B cell (primary cell): ENCODE measurements around the gene SOCS3. TPM values are rescaled to one million over a fixed set of nuclear protein-coding genes. Genes with fewer than 3 reads are reported as not detected.
A peak's percentile ranks its signal among the peaks of the same experiment; 100 is the strongest.
"Not testable (repeated sequence)": the region's sequence is repeated elsewhere in the genome, so short reads cannot be mapped to it uniquely, and the experiment has no call there.

Experiments used
- ATAC-seq: fragments of 200-7000 bp; cut with Tn5 transposase; one replicate; pipeline ENCODE4 v1.10.0; 2021; ENCODE audit warnings: low read depth, mild to moderate bottlenecking, moderate number of reproducible peaks, moderate library complexity
- CTCF ChIA-PET: fragments of 350-600 bp; sonication (Branson Sonifier 250); formaldehyde crosslinking; loops from one replicate; lab custom pipeline; 2021; ENCODE audit warnings: antibody characterized with exemption, inconsistent platforms; lab: Charles Lee
- POLR2A ChIA-PET: fragments of 350-600 bp; sonication (Branson Sonifier 250); formaldehyde crosslinking; loops from one replicate; lab custom pipeline; 2021; ENCODE audit warnings: antibody characterized with exemption; lab: Charles Lee
- DNase-seq: peaks from one replicate; pipeline ENCODE4 v3.0.0; 2013
- H2AFZ ChIP-seq: 2 replicates; pipeline ENCODE4 v1.6.1; 2012; ENCODE audit warnings: mild to moderate bottlenecking, low read depth, low read length; ENCODE audit not compliant: insufficient read depth, poor library complexity, severe bottlenecking
- H3K27ac ChIP-seq, 2 donors: 1 replicate in 1 of 2; 2 replicates in 1 of 2; pipeline ENCODE4 v1.5.1; 2012 to 2013; ENCODE audit warnings: low read length in 2 of 2, mild to moderate bottlenecking in 2 of 2, moderate library complexity in 1 of 2
- H3K27me3 ChIP-seq, 4 experiments: fragments of 200-600 bp in 1 of 4; sonication (generic) in 1 of 4; replicated peaks in 1 of 4; 1 replicate in 2 of 4; 2 replicates in 2 of 4; pipeline versions ENCODE4 v1.6.1 to v1.7.0; 2013 to 2016; ENCODE audit warnings: low read length in 3 of 4, mild to moderate bottlenecking in 2 of 4, mixed read lengths in 1 of 4, moderate library complexity in 1 of 4; ENCODE audit not compliant: insufficient read depth in 4 of 4, control insufficient read depth in 3 of 4; ENCODE audit errors: control extremely low read depth in 1 of 4
- H3K36me3 ChIP-seq, 2 experiments: replicated peaks in 1 of 2; 1 replicate in 1 of 2; 2 replicates in 1 of 2; pipeline versions ENCODE4 v1.6.1 to v1.7.1; 2013; ENCODE audit warnings: low read length in 1 of 2; ENCODE audit not compliant: insufficient read depth in 2 of 2, control insufficient read depth in 1 of 2; ENCODE audit errors: control extremely low read depth in 1 of 2, extremely low read depth in 1 of 2
- H3K4me1 ChIP-seq, 2 donors: fragments of 200-600 bp in 1 of 2; sonication (generic) in 1 of 2; 1 replicate in 1 of 2; 2 replicates in 1 of 2; pipeline versions ENCODE4 v1.5.1 to v1.6.1; 2013 to 2017; ENCODE audit warnings: low read length in 2 of 2; ENCODE audit not compliant: control insufficient read depth in 2 of 2, insufficient read depth in 2 of 2
- H3K4me2 ChIP-seq: replicated peaks from 2 replicates; pipeline ENCODE3; 2012; ENCODE audit warnings: mild to moderate bottlenecking, low read depth, low read length; ENCODE audit not compliant: poor library complexity, severe bottlenecking
- H3K4me3 ChIP-seq, 5 experiments: fragments of 200-600 bp in 1 of 5; sonication (generic) in 1 of 5; 1 replicate in 3 of 5; 2 replicates in 2 of 5; pipeline versions ENCODE4 v1.5.1 to v1.7.0; 2011 to 2016; ENCODE audit warnings: low read length in 4 of 5, mild to moderate bottlenecking in 4 of 5, low read depth in 2 of 5, control low read depth in 1 of 5, moderate library complexity in 1 of 5; ENCODE audit not compliant: insufficient read depth in 1 of 5; ENCODE audit errors: control extremely low read depth in 1 of 5, extremely low read depth in 1 of 5
- H3K79me2 ChIP-seq: fragments of 200-600 bp; sonication (generic); one replicate; pipeline ENCODE4 v1.6.0; 2016; ENCODE audit warnings: low read length; ENCODE audit not compliant: control insufficient read depth, insufficient read depth
- H3K9ac ChIP-seq: fragments of 200-600 bp; sonication (generic); 2 replicates; pipeline ENCODE4 v1.6.1; 2017; ENCODE audit warnings: mild to moderate bottlenecking, low read length, moderate library complexity
- H3K9me3 ChIP-seq, 3 donors: one replicate each; pipeline versions ENCODE4 v1.6.1 to v1.7.1; 2013; ENCODE audit warnings: low read length in 2 of 3; ENCODE audit not compliant: control insufficient read depth in 2 of 3, insufficient read depth in 1 of 3; ENCODE audit errors: control extremely low read depth in 1 of 3
- H4K20me1 ChIP-seq: 2 replicates; pipeline ENCODE4 v1.6.0; 2012; ENCODE audit warnings: mild to moderate bottlenecking, low read length; ENCODE audit not compliant: insufficient read depth, control insufficient read depth, poor library complexity, severe bottlenecking
- H3K27ac Mint-ChIP-seq: one replicate; pipeline ENCODE4 v1.8.0; 2021; ENCODE audit warnings: mixed read lengths
- H3K27me3 Mint-ChIP-seq: one replicate; pipeline ENCODE4 v1.8.0; 2021; ENCODE audit warnings: mixed read lengths
- H3K4me1 Mint-ChIP-seq: one replicate; pipeline ENCODE4 v1.8.0; 2021; ENCODE audit warnings: mixed read lengths
- H3K4me3 Mint-ChIP-seq: one replicate; pipeline ENCODE4 v1.8.0; 2021; ENCODE audit warnings: mixed read lengths
- H3K9me3 Mint-ChIP-seq: one replicate; pipeline ENCODE4 v1.8.0; 2022; ENCODE audit warnings: mixed read lengths; ENCODE audit not compliant: insufficient read depth
- EZH2 ChIP-seq: IDR thresholded peaks from 2 replicates; pipeline ENCODE4 v1.6.1; 2012; ENCODE audit warnings: borderline replicate concordance, low read depth, mild to moderate bottlenecking, moderate library complexity, low read length; ENCODE audit not compliant: insufficient read depth, poor library complexity, severe bottlenecking
- WGBS: methylation state at CpG from one replicate; pipeline ENCODE4 v1.1.5; 2013; ENCODE audit warnings: missing lambda C conversion rate; ENCODE audit not compliant: insufficient coverage; 5-methylcytosine and 5-hydroxymethylcytosine counted together
- intact Hi-C: fragments of 100-400 bp; cut with micrococcal nuclease; formaldehyde crosslinking; loops from one replicate; pipeline ENCODE4 v1.10.0; 2022
- polyA plus RNA-seq: library from polyadenylated mRNA; depleted of rRNA; stranded (reverse); fragments of >200 nt; gene quantifications from 2 replicates; pipeline ENCODE4 v1.2.3, GENCODE V29; 2012
- total RNA-seq, 2 donors: library from RNA; stranded (reverse); fragments of 120-200 nt in 1 of 2; gene quantifications; 1 replicate in 1 of 2; 2 replicates in 1 of 2; pipeline versions ENCODE4 v1.2.3 to v1.2.4, GENCODE V29; 2013 to 2022
- TF ChIP-seq, protein P1 (sequence below): fragments of 200-600 bp; IDR thresholded peaks from one replicate; pipeline ENCODE4 v1.8.0; 2022; ENCODE audit warnings: antibody characterized with exemption, mild to moderate bottlenecking

Gene SOCS3
- total and polyA plus RNA-seq, 2 donors (not counting 1 experiment from before 2014, with no cell fraction given), result 41.8 to 67.6 TPM

DNA sequence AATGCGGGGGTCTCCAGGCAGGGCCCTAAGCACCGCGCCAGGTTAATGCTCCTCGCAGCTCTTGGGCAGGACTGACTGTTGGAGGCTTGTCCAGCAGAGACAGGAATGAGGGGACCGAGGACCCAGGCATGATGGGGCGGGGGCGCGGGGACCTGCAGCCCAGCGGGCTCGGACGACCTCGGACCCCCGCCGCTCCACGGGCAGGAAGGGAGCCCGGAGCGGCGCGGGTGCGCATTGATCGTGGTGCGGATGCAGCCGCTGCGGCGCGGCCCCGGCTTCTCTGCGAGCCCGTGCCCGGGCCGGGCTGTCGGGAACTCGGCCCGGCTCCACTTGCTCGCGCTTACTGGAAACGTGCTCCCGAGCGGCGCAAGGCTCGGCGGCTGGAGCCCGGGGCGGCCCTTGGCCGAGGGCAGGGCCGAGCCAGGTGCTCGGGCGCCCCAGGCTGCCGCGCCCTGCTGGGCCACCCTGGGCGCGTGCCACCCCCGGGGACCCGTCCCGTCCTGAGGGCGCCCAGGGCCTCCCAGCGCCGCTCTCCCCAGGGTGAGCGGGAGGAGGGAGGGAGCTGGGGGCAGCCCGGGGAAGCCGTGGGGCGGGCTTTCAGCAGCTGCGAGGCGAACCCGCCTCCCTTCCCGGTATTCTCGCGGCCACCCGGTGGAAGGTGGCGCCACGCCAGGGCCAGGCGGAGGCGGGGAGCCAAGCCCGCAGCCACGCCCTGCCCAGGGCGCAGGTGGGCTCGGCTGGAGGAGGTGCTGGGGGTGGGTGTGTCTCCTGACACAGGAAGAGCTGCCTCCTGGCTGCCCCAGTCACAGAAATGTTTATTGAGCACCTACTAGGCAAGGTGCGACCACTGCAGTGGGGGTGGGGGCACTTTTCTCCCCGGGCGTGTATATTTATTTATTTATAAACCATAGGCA, 45.9 kb downstream of the SOCS3 start:
- Histone ChIP-seq H4K20me1 (no peaks in the 10 kb centered on the region), H2AFZ (peak overlapping the region; percentile 64), H3K4me3 (peak overlapping the region in 4 of 5 experiments; percentile 11 to 56 (median 50)), H3K4me1 (peaks cover 35 to 41% of the 10 kb centered on the region in 2 donors), H3K9ac (peak overlapping the region; percentile 57), H3K4me2 (peak overlapping the region; percentile 98), H3K9me3 (no peaks in the 10 kb centered on the region), H3K79me2 (no peaks in the 10 kb centered on the region), H3K27ac (no peak overlapping the region), H3K36me3 (no peaks in the 10 kb centered on the region), H3K27me3 (peaks cover 0 to 33% (median 5%) of the 10 kb centered on the region in 4 experiments)
- ATAC-seq (peak; percentile 73), DNase-seq (peak; percentile 72)
- TF ChIP-seq EZH2, result no peak
- TF ChIP-seq, protein P1, sequence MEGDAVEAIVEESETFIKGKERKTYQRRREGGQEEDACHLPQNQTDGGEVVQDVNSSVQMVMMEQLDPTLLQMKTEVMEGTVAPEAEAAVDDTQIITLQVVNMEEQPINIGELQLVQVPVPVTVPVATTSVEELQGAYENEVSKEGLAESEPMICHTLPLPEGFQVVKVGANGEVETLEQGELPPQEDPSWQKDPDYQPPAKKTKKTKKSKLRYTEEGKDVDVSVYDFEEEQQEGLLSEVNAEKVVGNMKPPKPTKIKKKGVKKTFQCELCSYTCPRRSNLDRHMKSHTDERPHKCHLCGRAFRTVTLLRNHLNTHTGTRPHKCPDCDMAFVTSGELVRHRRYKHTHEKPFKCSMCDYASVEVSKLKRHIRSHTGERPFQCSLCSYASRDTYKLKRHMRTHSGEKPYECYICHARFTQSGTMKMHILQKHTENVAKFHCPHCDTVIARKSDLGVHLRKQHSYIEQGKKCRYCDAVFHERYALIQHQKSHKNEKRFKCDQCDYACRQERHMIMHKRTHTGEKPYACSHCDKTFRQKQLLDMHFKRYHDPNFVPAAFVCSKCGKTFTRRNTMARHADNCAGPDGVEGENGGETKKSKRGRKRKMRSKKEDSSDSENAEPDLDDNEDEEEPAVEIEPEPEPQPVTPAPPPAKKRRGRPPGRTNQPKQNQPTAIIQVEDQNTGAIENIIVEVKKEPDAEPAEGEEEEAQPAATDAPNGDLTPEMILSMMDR, result no peak
- ChIA-PET POLR2A (interaction anchor here (0.6 to 2.1 kb wide), 7 partner anchors 24 to 1338 kb away, joined by 3 to 11 read pairs (median 4); no protein-coding TSS in a partner anchor), CTCF (interaction anchor here (0.6 to 1.6 kb wide), 5 partner anchors 46 to 798 kb away, joined by 3 to 6 read pairs (median 3); no protein-coding TSS in a partner anchor)
- Mint-ChIP-seq H3K4me3 (peak overlapping the region; percentile 68), H3K27me3 (peaks cover 11% of the 10 kb centered on the region), H3K4me1 (peaks cover 31% of the 10 kb centered on the region), H3K9me3 (no peaks in the 10 kb centered on the region), H3K27ac (no peak overlapping the region)
- 3% methylated on average over 77 of the region's 80 CpGs for WGBS
- intact Hi-C loops, result loop anchor here (2.0 kb wide), 2 partner anchors 25 to 47 kb away; partner anchors contain the start of gene SOCS3

DNA sequence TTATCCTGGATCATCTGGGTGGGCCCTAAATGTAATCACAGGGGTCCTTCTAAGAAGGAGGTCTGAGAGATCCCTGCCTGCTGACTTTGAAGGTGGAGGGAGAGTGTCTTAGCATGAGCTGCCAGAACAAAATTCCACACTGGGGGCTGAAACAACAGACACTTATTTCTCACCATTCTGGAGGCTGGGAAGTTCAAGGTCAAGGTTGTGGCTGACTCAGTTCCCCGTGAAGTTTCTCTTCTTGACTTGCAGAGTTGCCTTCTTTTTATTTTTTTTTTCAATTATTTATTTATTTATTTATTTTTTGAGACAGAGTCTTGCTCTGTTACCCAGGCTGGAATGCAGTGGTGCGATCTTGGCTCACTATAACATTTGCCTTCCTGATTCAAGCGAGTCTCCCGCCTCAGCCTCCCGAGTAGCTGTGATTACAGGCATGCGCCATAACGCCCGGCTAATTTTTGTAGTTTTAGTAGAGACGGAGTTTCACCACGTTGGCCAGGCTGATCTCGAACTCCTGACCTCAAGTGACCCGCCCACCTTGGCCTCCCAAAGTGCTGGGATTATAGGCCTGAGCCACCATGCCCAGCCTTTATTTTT, 50.1 kb downstream of the SOCS3 start:
- H3K27ac Mint-ChIP-seq, H3K79me2 ChIP-seq, H3K4me1 Mint-ChIP-seq, POLR2A ChIA-PET, H3K4me3 ChIP-seq, H2AFZ ChIP-seq, ATAC-seq, H3K9ac ChIP-seq, H3K4me3 Mint-ChIP-seq, H3K9me3 Mint-ChIP-seq, H4K20me1 ChIP-seq, H3K27ac ChIP-seq, H3K4me2 ChIP-seq, H3K36me3 ChIP-seq, DNase-seq, H3K4me1 ChIP-seq, intact Hi-C loops, H3K27me3 Mint-ChIP-seq: not testable (repeated sequence)
- Histone ChIP-seq H3K9me3 (peaks cover 0 to 18% (median 13%) of the 10 kb centered on the region in 3 donors), H3K27me3 (peaks cover 0 to 14% (median 5%) of the 10 kb centered on the region in 4 experiments)
- CTCF ChIA-PET, result interaction anchor here (1.4 kb wide), 1 partner anchor 19 kb away, joined by 3 read pairs; no protein-coding TSS in a partner anchor
- WGBS, result 96% methylated on average over 11 of the region's 12 CpGs
